ENCODE results near the gene SLC38A8. TPM values are rescaled to one million over a fixed set of nuclear protein-coding genes. Genes with fewer than 3 reads are reported as not detected.

The SLC38A8 gene
- polyA plus RNA-seq, 1 donor from 2014 or later, result not detected

- Histone ChIP-seq H3K9me3 (ENCODE audit: low read length) (no peaks in the 10 kb centered on the region), H3K36me3 (ENCODE audit: insufficient read depth, low read length) (peaks cover 14% of the 10 kb centered on the region), H3F3A (ENCODE audit: insufficient read depth, low read length, poor library complexity, severe bottlenecking) (no peaks in the 10 kb centered on the region), H3K27ac (ENCODE audit: low read length) (no peak overlapping the region), H3K27me3 (ENCODE audit: insufficient read depth, low read depth, low read length) (no peaks in the 10 kb centered on the region), H2AFZ (ENCODE audit: low read depth, low read length) (no peak overlapping the region), H3K9ac (ENCODE audit: low read length) (no peak overlapping the region), H3K79me2 (replicated peaks; ENCODE audit: insufficient read depth, low read length) (no peaks in the 10 kb centered on the region), H3K9me2 (ENCODE audit: insufficient read depth, low read length) (no peaks in the 10 kb centered on the region), H4K20me1 (ENCODE audit: insufficient read depth) (no peaks in the 10 kb centered on the region), H3K4me2 (ENCODE audit: low read length) (no peak overlapping the region), H3K4me3 (ENCODE audit: low read length) (no peak overlapping the region)
- TF ChIP-seq EZH2 (IDR thresholded peaks at IDR 0.05; ENCODE audit: borderline replicate concordance, insufficient read depth, low read length, poor library complexity, severe bottlenecking), result no peak
- TF ChIP-seq EP300 (conservative IDR thresholded peaks at IDR 0.05; ENCODE audit: poor library complexity, severe bottlenecking), result no peak
These were observed 12.8 kb upstream of the SLC38A8 start for GRCh38 chr16:84055366-84055765.

GRCh38 chr16:84054916-84055315, 12.3 kb upstream of the SLC38A8 start:
- no peaks in the 10 kb centered on the region for H4K20me1 ChIP-seq (ENCODE audit: insufficient read depth)
- no peaks in the 10 kb centered on the region for H3K9me3 ChIP-seq (ENCODE audit: low read length)
- peaks cover 14% of the 10 kb centered on the region for H3K36me3 ChIP-seq (ENCODE audit: insufficient read depth, low read length)
- no peak overlapping the region for H3K27ac ChIP-seq (ENCODE audit: low read length)
- H3K4me2 ChIP-seq (ENCODE audit: low read length), result no peak overlapping the region
- no peak for TF ChIP-seq TAF1 (IDR thresholded peaks at IDR 0.05; ENCODE audit: low read depth)
- no peak for TF ChIP-seq CTCF (IDR thresholded peaks at IDR 0.05; ENCODE audit: poor library complexity, severe bottlenecking)
- TF ChIP-seq MXI1 (conservative IDR thresholded peaks at IDR 0.05; ENCODE audit: poor library complexity, severe bottlenecking), result no peak
- no peak for TF ChIP-seq EZH2 (IDR thresholded peaks at IDR 0.05; ENCODE audit: borderline replicate concordance, insufficient read depth, low read length, poor library complexity, severe bottlenecking)
- TF ChIP-seq POLR2AphosphoS5 (IDR thresholded peaks at IDR 0.05), result no peak
- no peak for TF ChIP-seq REST (IDR thresholded peaks at IDR 0.05; ENCODE audit: borderline replicate concordance)
- TF ChIP-seq RAD21 (conservative IDR thresholded peaks at IDR 0.05), result no peak
- no peak for TF ChIP-seq EP300 (conservative IDR thresholded peaks at IDR 0.05; ENCODE audit: poor library complexity, severe bottlenecking)
- no peak for TF ChIP-seq SMC3 (conservative IDR thresholded peaks at IDR 0.05; ENCODE audit: poor library complexity)
- H3K9me2 ChIP-seq (ENCODE audit: insufficient read depth, low read length), result no peaks in the 10 kb centered on the region
- no peak overlapping the region for H3K4me3 ChIP-seq (ENCODE audit: low read length)
- H3K27me3 ChIP-seq (ENCODE audit: insufficient read depth, low read depth, low read length), result no peaks in the 10 kb centered on the region
- no peaks in the 10 kb centered on the region for H3F3A ChIP-seq (ENCODE audit: insufficient read depth, low read length, poor library complexity, severe bottlenecking)
- H3K9ac ChIP-seq (ENCODE audit: low read length), result no peak overlapping the region
- H2AFZ ChIP-seq (ENCODE audit: low read depth, low read length), result no peak overlapping the region
- H3K79me2 ChIP-seq (replicated peaks; ENCODE audit: insufficient read depth, low read length), result no peaks in the 10 kb centered on the region

GRCh38 chr16:84054271-84054670, 11.7 kb upstream of the SLC38A8 start:
- no peak for TF ChIP-seq CTCF (IDR thresholded peaks at IDR 0.05; ENCODE audit: poor library complexity, severe bottlenecking)
- TF ChIP-seq MXI1 (conservative IDR thresholded peaks at IDR 0.05; ENCODE audit: poor library complexity, severe bottlenecking), result no peak
- TF ChIP-seq POLR2AphosphoS5 (IDR thresholded peaks at IDR 0.05), result no peak
- TF ChIP-seq EP300 (conservative IDR thresholded peaks at IDR 0.05; ENCODE audit: poor library complexity, severe bottlenecking), result no peak
- no peak for TF ChIP-seq TAF1 (IDR thresholded peaks at IDR 0.05; ENCODE audit: low read depth)
- no peak for TF ChIP-seq EZH2 (IDR thresholded peaks at IDR 0.05; ENCODE audit: borderline replicate concordance, insufficient read depth, low read length, poor library complexity, severe bottlenecking)
- no peak for TF ChIP-seq SMC3 (conservative IDR thresholded peaks at IDR 0.05; ENCODE audit: poor library complexity)
- TF ChIP-seq REST (IDR thresholded peaks at IDR 0.05; ENCODE audit: borderline replicate concordance), result no peak
- TF ChIP-seq RAD21 (conservative IDR thresholded peaks at IDR 0.05), result no peak
- Histone ChIP-seq H3K27me3 (ENCODE audit: insufficient read depth, low read depth, low read length) (no peaks in the 10 kb centered on the region), H4K20me1 (ENCODE audit: insufficient read depth) (no peaks in the 10 kb centered on the region), H3F3A (ENCODE audit: insufficient read depth, low read length, poor library complexity, severe bottlenecking) (no peaks in the 10 kb centered on the region), H3K9me2 (ENCODE audit: insufficient read depth, low read length) (no peaks in the 10 kb centered on the region), H2AFZ (ENCODE audit: low read depth, low read length) (no peak overlapping the region), H3K9me3 (ENCODE audit: low read length) (no peaks in the 10 kb centered on the region), H3K4me2 (ENCODE audit: low read length) (no peak overlapping the region), H3K27ac (ENCODE audit: low read length) (no peak overlapping the region), H3K79me2 (replicated peaks; ENCODE audit: insufficient read depth, low read length) (no peaks in the 10 kb centered on the region), H3K4me3 (ENCODE audit: low read length) (no peak overlapping the region), H3K36me3 (ENCODE audit: insufficient read depth, low read length) (peaks cover 14% of the 10 kb centered on the region), H3K9ac (ENCODE audit: low read length) (no peak overlapping the region)
